ENCODE measurements around the gene NUP43.

DNA sequence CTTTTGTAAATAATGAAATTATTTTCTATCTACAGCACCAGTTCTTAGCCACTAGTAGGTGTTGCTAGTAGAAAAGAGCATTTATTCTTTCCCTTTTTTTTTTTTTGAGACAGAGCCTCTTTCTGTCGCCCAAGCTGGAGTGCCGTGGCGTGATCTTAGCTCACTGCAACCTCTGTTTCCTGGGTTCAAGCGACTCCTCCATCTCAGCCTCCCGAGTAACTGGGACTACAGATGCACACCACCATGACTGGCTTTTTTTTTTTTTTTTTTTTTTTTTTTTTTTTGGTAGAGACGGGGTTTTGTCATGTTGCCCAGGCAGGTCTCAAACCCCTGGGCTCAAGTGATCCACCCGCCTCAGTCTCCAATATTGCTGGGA, 9.9 kb upstream of the NUP43 start:
- TF ChIP-seq, protein P1, sequence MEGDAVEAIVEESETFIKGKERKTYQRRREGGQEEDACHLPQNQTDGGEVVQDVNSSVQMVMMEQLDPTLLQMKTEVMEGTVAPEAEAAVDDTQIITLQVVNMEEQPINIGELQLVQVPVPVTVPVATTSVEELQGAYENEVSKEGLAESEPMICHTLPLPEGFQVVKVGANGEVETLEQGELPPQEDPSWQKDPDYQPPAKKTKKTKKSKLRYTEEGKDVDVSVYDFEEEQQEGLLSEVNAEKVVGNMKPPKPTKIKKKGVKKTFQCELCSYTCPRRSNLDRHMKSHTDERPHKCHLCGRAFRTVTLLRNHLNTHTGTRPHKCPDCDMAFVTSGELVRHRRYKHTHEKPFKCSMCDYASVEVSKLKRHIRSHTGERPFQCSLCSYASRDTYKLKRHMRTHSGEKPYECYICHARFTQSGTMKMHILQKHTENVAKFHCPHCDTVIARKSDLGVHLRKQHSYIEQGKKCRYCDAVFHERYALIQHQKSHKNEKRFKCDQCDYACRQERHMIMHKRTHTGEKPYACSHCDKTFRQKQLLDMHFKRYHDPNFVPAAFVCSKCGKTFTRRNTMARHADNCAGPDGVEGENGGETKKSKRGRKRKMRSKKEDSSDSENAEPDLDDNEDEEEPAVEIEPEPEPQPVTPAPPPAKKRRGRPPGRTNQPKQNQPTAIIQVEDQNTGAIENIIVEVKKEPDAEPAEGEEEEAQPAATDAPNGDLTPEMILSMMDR (conservative IDR thresholded peaks at IDR 0.05; ENCODE audit: low read length): no peak
- no peak for TF ChIP-seq EZH2phosphoT487 (IDR thresholded peaks at IDR 0.05; ENCODE audit: borderline replicate concordance)
